Neural cell (in vitro differentiated cells): ENCODE results near the gene SRC. TPM values are rescaled to one million over a fixed set of nuclear protein-coding genes. Genes with fewer than 3 reads are reported as not detected.

Experiments used
- H2AFZ ChIP-seq: fragments of 200-600, 300-800 bp; sonication (generic), shearing (Covaris generic); 2 replicates; pipeline ENCODE4 v1.6.0; 2014; ENCODE audit warnings: low read depth, mild to moderate bottlenecking, antibody characterized with exemption, low read length, moderate library complexity
- H3F3A ChIP-seq: fragments of 200-600 bp; shearing (Covaris generic); 2 replicates; pipeline ENCODE4 v1.6.1; 2016; ENCODE audit warnings: mild to moderate bottlenecking, moderate library complexity, mixed read lengths, antibody characterized with exemption, low read length; ENCODE audit not compliant: insufficient read depth, poor library complexity, severe bottlenecking
- H3K27ac ChIP-seq: fragments of 200-600, 300-800 bp; sonication (generic), shearing (Covaris generic); 2 replicates; pipeline ENCODE4 v1.5.1; 2014; ENCODE audit warnings: mild to moderate bottlenecking, low read length, moderate library complexity
- H3K27me3 ChIP-seq: fragments of 300-800, 200-600 bp; sonication (generic), shearing (Covaris generic); 2 replicates; pipeline ENCODE4 v1.6.0; 2014; ENCODE audit warnings: mild to moderate bottlenecking, low read depth, low read length, moderate library complexity; ENCODE audit not compliant: insufficient read depth
- H3K36me3 ChIP-seq: fragments of 300-800, 200-600 bp; sonication (generic), shearing (Covaris generic); 2 replicates; pipeline ENCODE4 v1.5.1; 2014; ENCODE audit warnings: mild to moderate bottlenecking, antibody characterized with exemption, low read length, moderate library complexity; ENCODE audit not compliant: insufficient read depth
- H3K4me2 ChIP-seq: fragments of 300-800, 200-600 bp; sonication (generic), shearing (Covaris generic); 2 replicates; pipeline ENCODE4 v1.6.0; 2014; ENCODE audit warnings: mild to moderate bottlenecking, low read length
- H3K4me3 ChIP-seq: fragments of 300-800, 200-600 bp; sonication (generic), shearing (Covaris generic); 2 replicates; pipeline ENCODE4 v1.5.1; 2014; ENCODE audit warnings: mild to moderate bottlenecking, low read length, moderate library complexity
- H3K79me2 ChIP-seq: fragments of 200-600 bp; shearing (Covaris generic); replicated peaks from 2 replicates; pipeline ENCODE4 v1.6.0; 2014; ENCODE audit warnings: mild to moderate bottlenecking, low read length, moderate library complexity; ENCODE audit not compliant: insufficient read depth
- H3K9ac ChIP-seq: fragments of 300-800, 200-600 bp; sonication (generic), shearing (Covaris generic); 2 replicates; pipeline ENCODE4 v1.6.1; 2016; ENCODE audit warnings: mild to moderate bottlenecking, low read length, mixed read lengths
- H3K9me2 ChIP-seq: fragments of 200-600 bp; shearing (Covaris generic); 2 replicates; pipeline ENCODE4 v1.6.1; 2016; ENCODE audit warnings: mild to moderate bottlenecking, low read length, mixed read lengths; ENCODE audit not compliant: insufficient read depth
- H3K9me3 ChIP-seq: fragments of 200-600, 300-800 bp; sonication (generic), shearing (Covaris generic); 2 replicates; pipeline ENCODE4 v1.6.1; 2016; ENCODE audit warnings: mild to moderate bottlenecking, mixed run types, low read length, moderate library complexity, mixed read lengths
- H4K20me1 ChIP-seq: fragments of 200-600 bp; shearing (Covaris generic); 2 replicates; pipeline ENCODE4 v1.6.1; 2016; ENCODE audit warnings: mild to moderate bottlenecking, mixed run types; ENCODE audit not compliant: insufficient read depth
- EP300 ChIP-seq: fragments of 450-650 bp; conservative IDR thresholded peaks from 2 replicates; pipeline ENCODE4 v1.6.1; 2014; ENCODE audit warnings: antibody characterized with exemption, mild to moderate bottlenecking, moderate library complexity; ENCODE audit not compliant: poor library complexity, severe bottlenecking
- EZH2 ChIP-seq: fragments of 200-600, 300-800 bp; shearing (Covaris generic), sonication (generic); IDR thresholded peaks from 2 replicates; pipeline ENCODE4 v1.6.1; 2014; ENCODE audit warnings: antibody characterized with exemption, low read length, borderline replicate concordance, mild to moderate bottlenecking; ENCODE audit not compliant: insufficient read depth, poor library complexity, severe bottlenecking
- MXI1 ChIP-seq: fragments of 450-650 bp; conservative IDR thresholded peaks from 2 replicates; pipeline ENCODE4 v1.6.1; 2014; ENCODE audit warnings: antibody characterized with exemption, mild to moderate bottlenecking; ENCODE audit not compliant: poor library complexity, severe bottlenecking
- POLR2AphosphoS5 ChIP-seq: IDR thresholded peaks from 2 replicates; pipeline ENCODE4 v1.6.1; 2012
- RAD21 ChIP-seq: fragments of 450-650 bp; conservative IDR thresholded peaks from 2 replicates; pipeline ENCODE4 v1.6.1; 2014; ENCODE audit warnings: antibody characterized with exemption, mild to moderate bottlenecking, moderate library complexity
- REST ChIP-seq: IDR thresholded peaks from 2 replicates; pipeline ENCODE4 v1.6.1; 2012; ENCODE audit warnings: borderline replicate concordance
- SMC3 ChIP-seq: fragments of 450-650 bp; conservative IDR thresholded peaks from 2 replicates; pipeline ENCODE4 v1.6.1; 2014; ENCODE audit warnings: antibody characterized with exemption, mild to moderate bottlenecking, moderate library complexity; ENCODE audit not compliant: poor library complexity
- TAF1 ChIP-seq: IDR thresholded peaks from 2 replicates; pipeline ENCODE4 v1.6.1; 2012; ENCODE audit warnings: low read depth
- polyA plus RNA-seq: library from polyadenylated mRNA; depleted of rRNA; stranded (reverse); fragments of >200 nt; gene quantifications from 2 replicates; pipeline ENCODE4 v1.2.3, GENCODE V29; 2014
- TF ChIP-seq, protein P1 (sequence below): fragments of 450-650 bp; IDR thresholded peaks from 2 replicates; pipeline ENCODE4 v1.5.1; 2014; ENCODE audit warnings: antibody characterized with exemption, mild to moderate bottlenecking, moderate library complexity; ENCODE audit not compliant: poor library complexity, severe bottlenecking

SRC gene
- polyA plus RNA-seq, 1 donor from 2014 or later = 39.0 TPM

DNA sequence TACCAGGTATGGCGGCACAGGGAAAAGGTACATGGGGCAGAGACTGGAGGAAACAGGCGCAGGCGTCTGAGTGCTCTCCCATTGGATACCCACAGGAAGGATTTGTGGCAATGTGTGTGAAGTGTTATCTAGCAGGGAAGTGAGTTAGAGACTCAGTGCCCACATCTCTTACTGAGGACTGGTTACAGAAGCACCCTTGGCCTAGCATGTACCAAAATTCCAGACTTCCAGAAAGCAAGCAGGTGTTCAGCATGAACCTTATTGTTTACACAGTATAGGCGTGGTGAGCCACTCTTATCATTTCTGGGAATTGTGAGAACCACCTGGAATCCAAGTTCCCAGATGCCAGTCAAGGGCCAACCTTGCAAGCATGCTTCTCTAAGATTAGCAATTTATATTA is 42.3 kb upstream of the SRC start:
- H3K36me3 ChIP-seq = peaks cover 14% of the 10 kb centered on the region

DNA sequence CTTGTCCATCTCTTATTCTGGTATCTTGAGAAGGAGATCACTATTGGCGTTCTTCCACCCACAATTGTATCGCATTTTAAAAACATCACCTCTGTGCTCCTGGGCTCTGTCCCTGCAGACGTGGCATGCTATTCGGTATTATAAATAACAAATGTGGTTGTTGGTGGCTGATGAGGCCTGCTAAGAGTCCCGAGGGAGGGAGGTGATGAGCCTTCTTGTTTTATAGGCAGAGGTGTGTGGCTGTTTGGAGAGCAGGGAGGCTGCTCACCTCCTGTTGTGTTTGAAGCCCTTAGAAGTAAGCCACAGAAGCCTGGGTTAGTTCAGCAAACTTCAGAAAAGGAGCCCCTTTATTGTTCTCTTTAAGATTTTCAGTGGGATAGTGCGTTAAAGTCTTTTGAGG is 40.9 kb upstream of the SRC start:
- Histone ChIP-seq H3K27me3 (no peaks in the 10 kb centered on the region), H3K36me3 (peaks cover 14% of the 10 kb centered on the region), H3K4me2 (no peak overlapping the region), H3K4me3 (no peak overlapping the region), H3K9ac (no peak overlapping the region), H3K9me3 (no peaks in the 10 kb centered on the region), H3K9me2 (no peaks in the 10 kb centered on the region), H3K79me2 (no peaks in the 10 kb centered on the region), H3F3A (no peaks in the 10 kb centered on the region), H4K20me1 (no peaks in the 10 kb centered on the region), H3K27ac (no peak overlapping the region), H2AFZ (no peak overlapping the region)
- TF ChIP-seq REST = no peak
- TF ChIP-seq EZH2 = no peak
- TF ChIP-seq EP300 = no peak
- TF ChIP-seq, protein P1, sequence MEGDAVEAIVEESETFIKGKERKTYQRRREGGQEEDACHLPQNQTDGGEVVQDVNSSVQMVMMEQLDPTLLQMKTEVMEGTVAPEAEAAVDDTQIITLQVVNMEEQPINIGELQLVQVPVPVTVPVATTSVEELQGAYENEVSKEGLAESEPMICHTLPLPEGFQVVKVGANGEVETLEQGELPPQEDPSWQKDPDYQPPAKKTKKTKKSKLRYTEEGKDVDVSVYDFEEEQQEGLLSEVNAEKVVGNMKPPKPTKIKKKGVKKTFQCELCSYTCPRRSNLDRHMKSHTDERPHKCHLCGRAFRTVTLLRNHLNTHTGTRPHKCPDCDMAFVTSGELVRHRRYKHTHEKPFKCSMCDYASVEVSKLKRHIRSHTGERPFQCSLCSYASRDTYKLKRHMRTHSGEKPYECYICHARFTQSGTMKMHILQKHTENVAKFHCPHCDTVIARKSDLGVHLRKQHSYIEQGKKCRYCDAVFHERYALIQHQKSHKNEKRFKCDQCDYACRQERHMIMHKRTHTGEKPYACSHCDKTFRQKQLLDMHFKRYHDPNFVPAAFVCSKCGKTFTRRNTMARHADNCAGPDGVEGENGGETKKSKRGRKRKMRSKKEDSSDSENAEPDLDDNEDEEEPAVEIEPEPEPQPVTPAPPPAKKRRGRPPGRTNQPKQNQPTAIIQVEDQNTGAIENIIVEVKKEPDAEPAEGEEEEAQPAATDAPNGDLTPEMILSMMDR = no peak
- no peak for TF ChIP-seq RAD21
- no peak for TF ChIP-seq MXI1
- TF ChIP-seq TAF1 = no peak
- no peak for TF ChIP-seq POLR2AphosphoS5

More for the DNA sequence above, 42.3 kb upstream of the SRC start:
- Histone ChIP-seq H3K9me2 (no peaks in the 10 kb centered on the region), H3K27me3 (no peaks in the 10 kb centered on the region), H3F3A (no peaks in the 10 kb centered on the region), H3K9ac (no peak overlapping the region), H4K20me1 (no peaks in the 10 kb centered on the region), H2AFZ (no peak overlapping the region), H3K9me3 (no peaks in the 10 kb centered on the region), H3K79me2 (peaks cover under 1% of the 10 kb centered on the region), H3K4me3 (no peak overlapping the region), H3K4me2 (no peak overlapping the region), H3K27ac (no peak overlapping the region)
- TF ChIP-seq SMC3 = no peak
- TF ChIP-seq, protein P1 = no peak
- TF ChIP-seq TAF1 = no peak
- TF ChIP-seq EP300 = no peak
- TF ChIP-seq RAD21 = no peak
- TF ChIP-seq REST = no peak
- no peak for TF ChIP-seq EZH2
- TF ChIP-seq POLR2AphosphoS5 = no peak
- no peak for TF ChIP-seq MXI1
